Fibroblast of lung (primary cell): ENCODE results near the gene NAA80.

Source experiments
- CTCF ChIP-seq, 2 donors: IDR thresholded peaks in 1 of 2; conservative IDR thresholded peaks in 1 of 2; 1 replicate in 1 of 2; 2 replicates in 1 of 2; pipeline ENCODE4 v1.5.1; 2011 to 2012; ENCODE audit warnings: low read length in 2 of 2, control low read depth in 1 of 2, inconsistent platforms in 1 of 2, low read depth in 1 of 2, mild to moderate bottlenecking in 1 of 2
- EZH2 ChIP-seq: IDR thresholded peaks from 2 replicates; pipeline ENCODE4 v1.5.1; 2012; ENCODE audit warnings: low read length, control low read depth, mild to moderate bottlenecking; ENCODE audit errors: missing control alignments

GRCh38 chr3:50314342-50314741 is 15.1 kb upstream of the NAA80 start:
- TF ChIP-seq CTCF (conservative IDR thresholded peaks at IDR 0.05 in 1 of 2, IDR thresholded peaks at IDR 0.05 in 1 of 2; ENCODE audit: low read depth in 1 of 2, low read length in 2 of 2) (no peak), EZH2 (no peak)
